Mucosa of rectum (tissue), 2 donors: ENCODE results near the gene MRAS.

ENCODE experiments used
- H3K27ac ChIP-seq, 2 donors: one replicate each; pipeline ENCODE4 v1.7.0; 2013; ENCODE audit warnings: inconsistent platforms in 2 of 2, low read depth in 2 of 2, low read length in 2 of 2
- H3K27me3 ChIP-seq, 2 donors: one replicate each; pipeline ENCODE4 v1.7.0; 2013; ENCODE audit warnings: low read length in 2 of 2; ENCODE audit not compliant: control insufficient read depth in 2 of 2, insufficient read depth in 2 of 2
- H3K36me3 ChIP-seq, 2 donors: one replicate each; pipeline ENCODE4 v1.7.0; 2013; ENCODE audit warnings: low read length in 2 of 2; ENCODE audit not compliant: control insufficient read depth in 2 of 2, insufficient read depth in 2 of 2
- H3K4me1 ChIP-seq, 2 donors: one replicate each; pipeline ENCODE4 v1.7.0; 2013; ENCODE audit warnings: low read length in 2 of 2, mild to moderate bottlenecking in 1 of 2; ENCODE audit not compliant: control insufficient read depth in 2 of 2, insufficient read depth in 2 of 2
- H3K4me3 ChIP-seq, 2 donors: one replicate each; pipeline ENCODE4 v1.7.0; 2013; ENCODE audit warnings: low read length in 2 of 2
- H3K9ac ChIP-seq, 2 donors: one replicate each; pipeline ENCODE4 v1.7.0; 2013; ENCODE audit warnings: low read length in 2 of 2, low read depth in 1 of 2, mild to moderate bottlenecking in 1 of 2
- H3K9me3 ChIP-seq, 2 donors: one replicate each; pipeline ENCODE4 v1.7.0; 2013; ENCODE audit warnings: low read length in 2 of 2; ENCODE audit not compliant: control insufficient read depth in 2 of 2
- donor health status: healthy.
- donor health status: Normal muscosa, but diverticular disease.

MRAS gene

GRCh38 chr3:138338244-138338643 is 10.1 kb upstream of the MRAS start:
- Histone ChIP-seq H3K4me1 (no peaks in the 10 kb centered on the region), H3K9me3 (no peaks in the 10 kb centered on the region), H3K9ac (no peak overlapping the region), H3K27me3 (peaks cover 0 to 3% of the 10 kb centered on the region in 2 donors), H3K36me3 (no peaks in the 10 kb centered on the region), H3K4me3 (no peak overlapping the region), H3K27ac (no peak overlapping the region)

DNA sequence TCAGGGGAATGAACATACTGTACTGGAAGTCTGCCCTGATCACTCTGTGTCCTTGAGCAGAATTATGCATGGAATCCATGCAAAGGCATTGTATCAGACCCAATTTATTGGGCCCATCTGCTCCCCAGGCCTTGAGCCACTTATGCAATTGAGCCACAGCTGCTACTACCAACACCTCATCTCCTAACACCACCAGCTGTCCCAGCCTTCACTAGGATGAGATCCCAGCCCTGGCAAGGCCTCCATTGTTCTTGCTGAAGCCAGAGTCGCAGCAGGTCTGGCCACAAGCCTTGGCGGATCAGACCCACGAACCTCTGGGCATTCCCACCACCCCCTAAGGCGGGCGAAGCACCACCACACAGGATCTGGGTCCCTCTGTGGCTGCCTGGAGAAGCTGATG is 9.6 kb upstream of the MRAS start:
- Histone ChIP-seq H3K9ac (no peak overlapping the region), H3K4me1 (no peaks in the 10 kb centered on the region), H3K36me3 (no peaks in the 10 kb centered on the region), H3K27me3 (peaks cover 0 to 3% of the 10 kb centered on the region in 2 donors), H3K27ac (no peak overlapping the region), H3K4me3 (no peak overlapping the region), H3K9me3 (no peaks in the 10 kb centered on the region)

DNA sequence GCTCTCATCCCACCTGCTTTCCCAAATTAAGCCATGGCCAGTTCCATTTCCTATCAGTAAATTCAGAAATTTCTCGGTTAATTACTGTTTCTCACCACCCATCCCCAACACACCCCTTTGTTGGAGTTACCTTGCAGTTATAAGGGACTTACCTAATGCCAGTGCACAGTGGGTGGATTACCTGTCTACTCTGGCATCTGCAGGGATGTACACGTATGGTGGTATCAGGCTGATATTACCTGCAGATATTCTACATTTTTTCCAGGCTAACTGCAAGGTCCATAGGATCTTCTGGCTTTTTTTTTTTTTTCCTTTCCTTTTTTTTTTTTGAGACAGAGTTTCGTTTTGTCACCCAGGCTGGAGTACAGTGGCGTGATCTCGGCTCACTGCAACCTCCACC is 7.9 kb upstream of the MRAS start:
- H3K9ac ChIP-seq, result no peak overlapping the region
- no peak overlapping the region for H3K27ac ChIP-seq
- no peaks in the 10 kb centered on the region for H3K9me3 ChIP-seq
- H3K4me3 ChIP-seq, result no peak overlapping the region
- peaks cover 2% of the 10 kb centered on the region in 2 donors for H3K27me3 ChIP-seq
- no peaks in the 10 kb centered on the region for H3K4me1 ChIP-seq
- no peaks in the 10 kb centered on the region for H3K36me3 ChIP-seq

- H3K4me1 ChIP-seq, result peaks cover 0 to 3% of the 10 kb centered on the region in 2 donors
- H3K36me3 ChIP-seq, result no peaks in the 10 kb centered on the region
- H3K27ac ChIP-seq, result no peak overlapping the region
- H3K9ac ChIP-seq, result no peak overlapping the region
- no peak overlapping the region for H3K4me3 ChIP-seq
- H3K9me3 ChIP-seq, result no peaks in the 10 kb centered on the region
- H3K27me3 ChIP-seq, result peaks cover 9 to 13% of the 10 kb centered on the region in 2 donors
Observed at GRCh38 chr3:138344754-138345153, 3.6 kb upstream of the MRAS start.

- Histone ChIP-seq H3K9ac (peak overlapping the region in 1 of 2 donors; percentile 51), H3K9me3 (no peaks in the 10 kb centered on the region), H3K27ac (peak overlapping the region; percentile 38 to 63), H3K4me1 (peaks cover 0 to 3% of the 10 kb centered on the region in 2 donors), H3K4me3 (peak overlapping the region; percentile 75 to 77), H3K36me3 (no peaks in the 10 kb centered on the region), H3K27me3 (peaks cover 9 to 13% of the 10 kb centered on the region in 2 donors)
Observed at GRCh38 chr3:138348754-138349739, 668 bp downstream of the MRAS start.

DNA sequence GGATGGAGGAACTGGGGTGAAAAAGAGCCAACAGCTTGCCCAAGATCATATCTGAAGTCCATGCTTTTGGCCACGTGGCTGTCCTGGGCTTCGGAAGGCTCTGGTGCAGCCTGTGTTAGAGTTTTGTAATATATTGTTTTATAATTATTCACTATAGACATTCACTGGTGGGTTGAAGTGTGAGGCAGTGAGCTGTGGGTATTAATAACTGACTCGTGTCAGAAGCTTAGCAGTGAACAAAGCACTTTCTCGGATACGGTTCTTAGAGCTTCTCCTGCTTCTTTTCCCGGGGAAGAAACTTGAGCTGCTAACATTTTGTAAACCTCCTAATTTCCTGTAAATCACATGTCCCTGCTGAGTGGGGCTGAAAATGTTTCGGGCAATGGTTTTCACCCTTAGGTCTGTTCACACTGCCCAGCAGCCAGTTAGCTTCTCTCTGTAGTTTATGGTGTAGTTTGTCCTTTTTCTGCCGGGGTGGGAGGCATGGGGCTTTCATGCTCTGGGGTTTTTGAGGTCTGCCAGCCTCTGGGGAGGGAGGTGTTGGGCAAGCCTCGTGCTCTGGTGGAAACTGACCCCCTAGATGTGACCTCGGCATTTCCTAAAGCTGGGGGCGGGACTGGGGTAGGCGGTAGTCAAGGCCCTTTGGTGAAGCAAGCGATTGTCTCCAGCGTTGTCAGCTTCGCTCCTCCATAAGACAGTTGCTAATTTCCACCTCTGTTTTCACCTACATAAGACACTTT is 1.7 kb downstream of the MRAS start:
- no peak overlapping the region for H3K27ac ChIP-seq
- H3K9ac ChIP-seq, result no peak overlapping the region
- H3K4me1 ChIP-seq, result peaks cover 0 to 3% of the 10 kb centered on the region in 2 donors
- peaks cover 9 to 13% of the 10 kb centered on the region in 2 donors for H3K27me3 ChIP-seq
- peak overlapping the region in 1 of 2 donors; percentile 22 for H3K4me3 ChIP-seq
- H3K9me3 ChIP-seq, result no peaks in the 10 kb centered on the region
- H3K36me3 ChIP-seq, result no peaks in the 10 kb centered on the region

GRCh38 chr3:138351151-138351550 is 2.8 kb downstream of the MRAS start:
- Histone ChIP-seq H3K9me3 (no peaks in the 10 kb centered on the region), H3K27me3 (peaks cover 5 to 8% of the 10 kb centered on the region in 2 donors), H3K9ac (no peak overlapping the region), H3K27ac (no peak overlapping the region), H3K4me1 (peaks cover 0 to 3% of the 10 kb centered on the region in 2 donors), H3K36me3 (no peaks in the 10 kb centered on the region), H3K4me3 (no peak overlapping the region)

DNA sequence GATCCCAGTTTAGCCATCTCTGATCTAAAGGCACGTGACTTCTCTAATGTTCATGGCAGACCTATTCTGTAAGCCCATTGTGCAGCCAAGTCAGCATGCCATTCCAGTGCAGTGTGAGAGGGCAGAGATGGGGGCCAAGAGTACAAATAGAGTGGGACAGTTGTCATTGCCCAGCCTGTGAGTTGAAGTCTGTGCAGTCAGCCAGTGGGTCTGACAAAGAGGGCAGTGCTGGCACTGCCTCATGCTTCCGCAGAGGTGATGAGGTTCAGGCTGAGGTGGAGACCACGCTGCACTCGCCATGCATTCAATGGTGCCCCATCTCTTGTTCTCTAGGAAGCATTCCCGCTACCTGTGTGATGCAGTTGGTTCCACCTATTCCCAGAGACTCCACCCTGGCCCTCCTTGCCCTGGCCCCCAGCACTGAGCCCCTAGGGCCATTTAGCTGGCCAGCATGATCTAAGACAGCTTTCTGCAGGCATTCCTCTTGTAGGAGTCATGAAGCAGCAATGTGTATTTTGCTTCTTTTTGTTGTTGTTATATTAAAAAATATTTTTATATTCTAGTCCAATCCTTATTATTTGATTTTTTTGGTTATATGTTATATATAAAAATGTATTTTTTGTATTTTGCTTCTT is 3.7 kb downstream of the MRAS start:
- Histone ChIP-seq H3K4me3 (no peak overlapping the region), H3K4me1 (peaks cover 0 to 3% of the 10 kb centered on the region in 2 donors), H3K9me3 (no peaks in the 10 kb centered on the region), H3K36me3 (no peaks in the 10 kb centered on the region), H3K9ac (no peak overlapping the region), H3K27ac (no peak overlapping the region), H3K27me3 (peaks cover 0 to 2% of the 10 kb centered on the region in 2 donors)

DNA sequence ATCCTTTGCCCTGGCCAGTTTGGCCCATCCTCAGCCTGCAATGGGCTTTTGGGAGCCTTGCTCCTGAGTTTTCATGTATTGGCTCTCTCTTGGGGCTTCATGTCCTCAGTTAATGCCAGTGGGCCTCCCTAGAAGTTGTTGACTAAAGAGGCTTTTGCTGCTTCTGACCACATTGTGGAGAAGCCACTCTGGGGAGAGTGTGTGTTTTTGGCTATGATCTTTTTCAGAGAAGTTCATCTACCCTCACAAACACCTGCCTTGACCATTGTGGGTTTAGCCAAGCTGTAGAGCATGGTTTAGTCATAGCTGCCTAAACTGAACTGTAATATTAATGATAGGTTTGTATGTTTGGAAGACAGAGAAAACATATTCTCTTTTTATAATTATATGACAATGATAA is 6.0 kb downstream of the MRAS start:
- Histone ChIP-seq H3K4me3 (no peak overlapping the region), H3K36me3 (no peaks in the 10 kb centered on the region), H3K27ac (no peak overlapping the region), H3K4me1 (no peaks in the 10 kb centered on the region), H3K9me3 (no peaks in the 10 kb centered on the region), H3K27me3 (no peaks in the 10 kb centered on the region), H3K9ac (no peak overlapping the region)

- no peaks in the 10 kb centered on the region for H3K27me3 ChIP-seq
- no peak overlapping the region for H3K27ac ChIP-seq
- no peak overlapping the region for H3K9ac ChIP-seq
- H3K4me3 ChIP-seq, result no peak overlapping the region
- no peaks in the 10 kb centered on the region for H3K36me3 ChIP-seq
- H3K4me1 ChIP-seq, result no peaks in the 10 kb centered on the region
- H3K9me3 ChIP-seq, result no peaks in the 10 kb centered on the region
Observed at GRCh38 chr3:138355071-138355470, 6.7 kb downstream of the MRAS start.
